ENCODE data around the gene HVCN1. TPM values are rescaled to one million over a fixed set of nuclear protein-coding genes. Genes with fewer than 3 reads are reported as not detected.
A peak's percentile ranks its signal among the peaks of the same experiment; 100 is the strongest.

HVCN1 gene
- total RNA-seq, 3 donors from 2014 or later: 6.1 to 8.1 (median 7.2) TPM

GRCh38 chr12:110689281-110690126, 589 bp upstream of the HVCN1 start:
- DNase-seq: peak; percentile 13
- H3K9me3 Mint-ChIP-seq: no peaks in the 10 kb centered on the region
- H3K4me3 Mint-ChIP-seq: peak overlapping the region; percentile 89
- H3K27me3 Mint-ChIP-seq (ENCODE audit: low read depth): no peaks in the 10 kb centered on the region
- peak; percentile 76 to 78 for ATAC-seq
- peaks cover 2% of the 10 kb centered on the region for H3K36me3 Mint-ChIP-seq (ENCODE audit: insufficient read depth)
- H3K4me1 Mint-ChIP-seq (ENCODE audit: low read depth): peaks cover 33% of the 10 kb centered on the region

GRCh38 chr12:110687396-110688169, 1.3 kb downstream of the HVCN1 start:
- Mint-ChIP-seq H3K4me1 (ENCODE audit: low read depth) (peaks cover 30% of the 10 kb centered on the region), H3K4me3 (peak overlapping the region; percentile 79), H3K36me3 (ENCODE audit: insufficient read depth) (peaks cover 6% of the 10 kb centered on the region), H3K27me3 (ENCODE audit: low read depth) (no peaks in the 10 kb centered on the region), H3K9me3 (no peaks in the 10 kb centered on the region)
- ATAC-seq (no peak), DNase-seq (no peak)

DNA sequence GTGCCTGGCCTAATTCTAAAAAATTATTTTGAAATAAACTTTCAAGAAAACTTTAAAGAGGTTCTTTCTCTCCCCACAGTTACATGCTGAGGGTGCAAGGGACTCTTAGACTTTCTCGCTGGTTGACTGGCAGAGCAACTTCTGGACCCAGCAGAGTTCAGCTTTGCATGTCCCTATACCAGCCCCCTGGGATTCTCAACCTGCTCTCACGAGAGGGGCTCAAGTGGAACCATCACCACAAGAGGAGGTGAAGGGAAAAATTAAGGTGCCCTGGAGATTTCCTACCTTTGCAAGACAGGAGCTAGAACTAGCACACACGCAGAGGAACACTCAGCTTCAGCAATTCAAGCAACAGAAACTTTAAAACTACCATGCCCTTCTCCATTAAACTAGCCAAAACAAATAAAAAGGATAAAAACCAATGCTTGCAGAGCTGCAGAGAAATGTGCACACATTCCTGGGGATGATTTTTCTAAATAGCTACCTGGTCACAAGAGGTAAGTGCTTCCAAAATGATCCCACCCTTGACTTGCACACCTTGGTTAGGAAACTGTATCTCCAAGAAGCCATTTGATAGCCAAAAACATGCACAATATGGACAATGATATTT, 2.5 kb downstream of the HVCN1 start:
- no peaks in the 10 kb centered on the region for H3K9me3 Mint-ChIP-seq

DNA sequence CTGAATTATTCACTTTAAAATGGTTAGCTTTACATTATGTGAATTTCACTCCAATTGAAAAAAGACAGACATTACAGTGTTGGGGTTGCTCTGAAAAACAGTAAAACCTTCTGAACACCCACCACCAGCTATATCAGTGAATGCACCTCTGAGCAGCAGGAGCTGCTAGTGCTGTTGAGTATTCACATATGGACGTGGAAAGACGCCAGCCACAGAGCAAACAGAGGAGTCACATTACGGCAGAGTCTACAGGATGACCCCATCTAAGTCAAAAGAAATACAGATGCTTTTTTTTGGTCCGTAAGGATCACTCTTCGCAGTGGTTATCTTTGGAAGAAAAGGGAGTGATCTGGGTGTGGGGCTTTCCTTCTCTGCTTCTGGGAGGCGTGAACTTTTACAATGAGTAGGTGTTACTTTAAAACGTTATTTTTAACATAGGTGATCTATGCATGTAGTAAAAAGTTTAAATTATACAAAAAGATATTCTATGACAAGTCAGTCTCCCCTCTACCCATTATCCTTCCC, 4.5 kb downstream of the HVCN1 start:
- peaks cover 6% of the 10 kb centered on the region for H3K36me3 Mint-ChIP-seq (ENCODE audit: insufficient read depth)
- peaks cover 23% of the 10 kb centered on the region for H3K4me1 Mint-ChIP-seq (ENCODE audit: low read depth)
- H3K4me3 Mint-ChIP-seq: no peak overlapping the region
- DNase-seq (no peak), ATAC-seq (no peak)
- H3K9me3 Mint-ChIP-seq: no peaks in the 10 kb centered on the region
- no peaks in the 10 kb centered on the region for H3K27me3 Mint-ChIP-seq (ENCODE audit: low read depth)

More for the DNA sequence above, 2.5 kb downstream of the HVCN1 start:
- H3K4me1 Mint-ChIP-seq (ENCODE audit: low read depth): peaks cover 31% of the 10 kb centered on the region
- DNase-seq: no peak
- peak overlapping the region; percentile 53 for H3K4me3 Mint-ChIP-seq
- ATAC-seq: no peak
- H3K36me3 Mint-ChIP-seq (ENCODE audit: insufficient read depth): peaks cover 6% of the 10 kb centered on the region
- no peaks in the 10 kb centered on the region for H3K27me3 Mint-ChIP-seq (ENCODE audit: low read depth)

GRCh38 chr12:110683888-110684287, 5.0 kb downstream of the HVCN1 start:
- ATAC-seq (no peak), DNase-seq (no peak)
- no peaks in the 10 kb centered on the region for H3K9me3 Mint-ChIP-seq
- H3K4me3 Mint-ChIP-seq: no peak overlapping the region
- peaks cover 22% of the 10 kb centered on the region for H3K4me1 Mint-ChIP-seq (ENCODE audit: low read depth)
- peaks cover 6% of the 10 kb centered on the region for H3K36me3 Mint-ChIP-seq (ENCODE audit: insufficient read depth)
- H3K27me3 Mint-ChIP-seq (ENCODE audit: low read depth): no peaks in the 10 kb centered on the region

- peaks cover 30% of the 10 kb centered on the region for H3K4me1 Mint-ChIP-seq (ENCODE audit: low read depth)
- no peak for DNase-seq
- peaks cover 6% of the 10 kb centered on the region for H3K36me3 Mint-ChIP-seq (ENCODE audit: insufficient read depth)
- no peaks in the 10 kb centered on the region for H3K9me3 Mint-ChIP-seq
- no peak overlapping the region for H3K4me3 Mint-ChIP-seq
- ATAC-seq: no peak
- H3K27me3 Mint-ChIP-seq (ENCODE audit: low read depth): no peaks in the 10 kb centered on the region
Observed at GRCh38 chr12:110680032-110680431, 8.9 kb downstream of the HVCN1 start.

- Mint-ChIP-seq H3K4me1 (ENCODE audit: low read depth) (peaks cover 32% of the 10 kb centered on the region), H3K9me3 (peaks cover 4% of the 10 kb centered on the region), H3K27me3 (ENCODE audit: low read depth) (no peaks in the 10 kb centered on the region), H3K36me3 (ENCODE audit: insufficient read depth) (peaks cover 9% of the 10 kb centered on the region), H3K4me3 (no peak overlapping the region)
- no peak for DNase-seq
- no peak for ATAC-seq
Observed at GRCh38 chr12:110679201-110679600, 9.7 kb downstream of the HVCN1 start.

- ATAC-seq (peak in 1 of 2 donors; percentile 14), DNase-seq (no peak)
- Mint-ChIP-seq H3K4me1 (ENCODE audit: low read depth) (peaks cover 32% of the 10 kb centered on the region), H3K4me3 (no peak overlapping the region), H3K36me3 (ENCODE audit: insufficient read depth) (peaks cover 9% of the 10 kb centered on the region), H3K9me3 (peaks cover 4% of the 10 kb centered on the region), H3K27me3 (ENCODE audit: low read depth) (no peaks in the 10 kb centered on the region)
Observed at GRCh38 chr12:110677982-110678381, 10.9 kb downstream of the HVCN1 start.

- ATAC-seq (peak in 1 of 2 donors; percentile 43), DNase-seq (no peak)
- Mint-ChIP-seq H3K4me3 (no peak overlapping the region), H3K27me3 (ENCODE audit: low read depth) (no peaks in the 10 kb centered on the region), H3K9me3 (peaks cover 4% of the 10 kb centered on the region), H3K4me1 (ENCODE audit: low read depth) (peaks cover 34% of the 10 kb centered on the region), H3K36me3 (ENCODE audit: insufficient read depth) (peaks cover 6% of the 10 kb centered on the region)
Observed at GRCh38 chr12:110677206-110677911, 11.6 kb downstream of the HVCN1 start.

GRCh38 chr12:110676171-110676570, 12.7 kb downstream of the HVCN1 start:
- H3K27me3 Mint-ChIP-seq (ENCODE audit: low read depth): no peaks in the 10 kb centered on the region

DNA sequence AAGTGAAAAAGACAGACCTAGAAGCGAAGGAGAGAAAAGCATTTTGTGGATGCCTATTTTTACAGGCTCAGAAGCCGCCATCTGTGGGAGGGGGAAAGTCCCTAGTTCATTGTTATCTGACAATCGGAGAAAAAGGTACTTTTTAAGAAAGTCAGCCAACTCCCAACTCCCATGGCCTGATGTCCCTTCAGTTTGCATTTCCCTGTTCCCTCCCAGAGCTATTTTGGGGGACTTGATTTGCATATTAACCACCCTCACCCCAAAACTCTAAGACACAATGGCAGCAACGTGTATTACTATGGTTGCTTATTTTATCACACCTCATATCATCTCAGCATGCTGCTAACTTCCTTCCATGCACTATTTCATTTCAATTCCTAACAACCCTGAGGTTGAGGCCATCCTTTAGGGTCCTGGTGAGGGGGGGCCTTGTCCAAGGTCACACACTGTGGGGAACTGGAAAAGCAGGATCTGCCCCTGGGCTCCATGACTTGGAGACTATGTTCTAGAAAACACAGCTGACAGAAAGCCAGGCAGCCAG, 18.7 kb downstream of the HVCN1 start:
- peak; percentile 24 for DNase-seq
- H3K36me3 Mint-ChIP-seq (ENCODE audit: insufficient read depth): peaks cover 10% of the 10 kb centered on the region
- H3K4me1 Mint-ChIP-seq (ENCODE audit: low read depth): peaks cover 30% of the 10 kb centered on the region
- peak; percentile 88 to 89 for ATAC-seq
- H3K27me3 Mint-ChIP-seq (ENCODE audit: low read depth): no peaks in the 10 kb centered on the region
- no peak overlapping the region for H3K4me3 Mint-ChIP-seq
- peaks cover 7% of the 10 kb centered on the region for H3K9me3 Mint-ChIP-seq

More at GRCh38 chr12:110676171-110676570, 12.7 kb downstream of the HVCN1 start:
- Mint-ChIP-seq H3K4me3 (no peak overlapping the region), H3K4me1 (ENCODE audit: low read depth) (peaks cover 35% of the 10 kb centered on the region), H3K36me3 (ENCODE audit: insufficient read depth) (peaks cover 6% of the 10 kb centered on the region), H3K9me3 (peaks cover 4% of the 10 kb centered on the region)
- no peak for ATAC-seq
- no peak for DNase-seq

DNA sequence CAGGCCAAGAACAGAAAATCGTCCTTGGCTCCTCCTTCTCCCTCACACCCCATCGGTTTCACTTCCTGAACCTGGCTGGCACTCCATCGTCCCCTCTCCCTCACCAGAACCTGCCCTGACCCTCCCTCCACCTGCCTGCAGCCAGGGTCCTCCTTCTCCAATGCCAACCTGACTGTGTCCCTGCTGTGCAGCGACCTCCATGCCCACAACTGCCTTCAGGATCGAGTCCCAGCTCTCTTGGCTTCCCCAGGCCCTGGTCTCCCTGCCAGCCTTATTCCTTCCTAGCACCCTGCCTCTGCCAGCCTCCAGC, 19.8 kb downstream of the HVCN1 start:
- DNase-seq: no peak

DNA sequence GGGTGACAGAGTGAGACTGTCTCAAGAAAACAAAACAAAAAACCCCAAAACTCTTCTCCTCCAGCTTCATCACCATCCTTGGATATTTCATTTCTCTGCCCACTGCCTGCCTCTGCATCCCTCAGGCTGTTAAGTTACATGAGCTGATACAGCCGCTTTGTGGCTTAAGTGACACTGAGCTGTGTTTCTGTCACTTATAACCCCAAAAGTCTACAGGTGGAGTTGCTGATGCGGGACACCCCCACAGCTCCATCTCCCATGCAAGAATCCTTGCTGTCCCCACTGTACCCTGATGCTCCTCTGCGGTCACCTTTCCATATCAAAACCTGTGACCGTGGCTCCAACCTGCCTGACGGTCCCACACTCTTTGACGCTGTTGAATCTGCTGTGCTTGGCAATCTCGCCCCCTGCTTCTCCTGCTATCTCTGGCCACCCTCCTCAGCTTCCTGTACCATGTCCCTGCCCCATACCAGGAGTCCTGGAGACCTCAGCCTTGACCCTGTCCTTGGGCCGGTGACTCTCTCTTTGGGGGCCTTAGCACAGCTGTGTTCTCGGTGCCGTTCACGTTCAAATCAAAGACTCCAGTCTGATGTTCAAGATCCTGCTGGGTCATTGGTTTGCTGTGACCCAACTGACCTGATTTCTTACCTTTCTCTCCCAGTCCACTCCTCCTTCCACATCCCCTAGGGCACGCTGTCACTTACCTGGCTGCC, 20.3 kb downstream of the HVCN1 start:
- Mint-ChIP-seq H3K4me3 (no peak overlapping the region), H3K36me3 (ENCODE audit: insufficient read depth) (peaks cover 16% of the 10 kb centered on the region)
- no peak for ATAC-seq

More for the DNA sequence above, 19.8 kb downstream of the HVCN1 start:
- Mint-ChIP-seq H3K4me3 (peak overlapping the region; percentile 11), H3K36me3 (ENCODE audit: insufficient read depth) (peaks cover 14% of the 10 kb centered on the region), H3K9me3 (peaks cover 12% of the 10 kb centered on the region), H3K4me1 (ENCODE audit: low read depth) (peaks cover 29% of the 10 kb centered on the region), H3K27me3 (ENCODE audit: low read depth) (no peaks in the 10 kb centered on the region)
- ATAC-seq: no peak

More for the DNA sequence above, 20.3 kb downstream of the HVCN1 start:
- Mint-ChIP-seq H3K4me1 (ENCODE audit: low read depth) (peaks cover 29% of the 10 kb centered on the region), H3K9me3 (peaks cover 14% of the 10 kb centered on the region), H3K27me3 (ENCODE audit: low read depth) (no peaks in the 10 kb centered on the region)
- no peak for DNase-seq
